Measurements from ENCODE around the gene MARCKSL1.

MARCKSL1 gene

GRCh38 chr1:32351399-32352238 is 15.6 kb upstream of the MARCKSL1 start:
- peak overlapping the region; percentile 79 for H3K4me3 ChIP-seq (ENCODE audit: low read depth, low read length)
- TF ChIP-seq, protein P1, sequence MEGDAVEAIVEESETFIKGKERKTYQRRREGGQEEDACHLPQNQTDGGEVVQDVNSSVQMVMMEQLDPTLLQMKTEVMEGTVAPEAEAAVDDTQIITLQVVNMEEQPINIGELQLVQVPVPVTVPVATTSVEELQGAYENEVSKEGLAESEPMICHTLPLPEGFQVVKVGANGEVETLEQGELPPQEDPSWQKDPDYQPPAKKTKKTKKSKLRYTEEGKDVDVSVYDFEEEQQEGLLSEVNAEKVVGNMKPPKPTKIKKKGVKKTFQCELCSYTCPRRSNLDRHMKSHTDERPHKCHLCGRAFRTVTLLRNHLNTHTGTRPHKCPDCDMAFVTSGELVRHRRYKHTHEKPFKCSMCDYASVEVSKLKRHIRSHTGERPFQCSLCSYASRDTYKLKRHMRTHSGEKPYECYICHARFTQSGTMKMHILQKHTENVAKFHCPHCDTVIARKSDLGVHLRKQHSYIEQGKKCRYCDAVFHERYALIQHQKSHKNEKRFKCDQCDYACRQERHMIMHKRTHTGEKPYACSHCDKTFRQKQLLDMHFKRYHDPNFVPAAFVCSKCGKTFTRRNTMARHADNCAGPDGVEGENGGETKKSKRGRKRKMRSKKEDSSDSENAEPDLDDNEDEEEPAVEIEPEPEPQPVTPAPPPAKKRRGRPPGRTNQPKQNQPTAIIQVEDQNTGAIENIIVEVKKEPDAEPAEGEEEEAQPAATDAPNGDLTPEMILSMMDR (IDR thresholded peaks at IDR 0.05; ENCODE audit: low read depth, low read length), result 0 out of 2 replicates have a peak, but pooled peaks have one; percentile 21
- DNase-seq, result peak; percentile 97
- H3K27me3 ChIP-seq (ENCODE audit: insufficient read depth, low read depth, severe bottlenecking), result no peaks in the 10 kb centered on the region
- no peaks in the 10 kb centered on the region for H3K36me3 ChIP-seq
- H3K9me3 ChIP-seq (ENCODE audit: severe bottlenecking), result peaks cover 6% of the 10 kb centered on the region
- H3K27ac ChIP-seq, result peak overlapping the region; percentile 93

- DNase-seq, result peak; percentile 81
- peaks cover 6% of the 10 kb centered on the region for H3K9me3 ChIP-seq (ENCODE audit: severe bottlenecking)
- H3K4me3 ChIP-seq (ENCODE audit: low read depth, low read length), result peak overlapping the region; percentile 60
- no peaks in the 10 kb centered on the region for H3K27me3 ChIP-seq (ENCODE audit: insufficient read depth, low read depth, severe bottlenecking)
- H3K27ac ChIP-seq, result peak overlapping the region; percentile 93
- TF ChIP-seq, protein P1 (IDR thresholded peaks at IDR 0.05; ENCODE audit: low read depth, low read length), result peak; percentile 47
- no peaks in the 10 kb centered on the region for H3K36me3 ChIP-seq
These were observed 14.9 kb upstream of the MARCKSL1 start for GRCh38 chr1:32350785-32351398.

DNA sequence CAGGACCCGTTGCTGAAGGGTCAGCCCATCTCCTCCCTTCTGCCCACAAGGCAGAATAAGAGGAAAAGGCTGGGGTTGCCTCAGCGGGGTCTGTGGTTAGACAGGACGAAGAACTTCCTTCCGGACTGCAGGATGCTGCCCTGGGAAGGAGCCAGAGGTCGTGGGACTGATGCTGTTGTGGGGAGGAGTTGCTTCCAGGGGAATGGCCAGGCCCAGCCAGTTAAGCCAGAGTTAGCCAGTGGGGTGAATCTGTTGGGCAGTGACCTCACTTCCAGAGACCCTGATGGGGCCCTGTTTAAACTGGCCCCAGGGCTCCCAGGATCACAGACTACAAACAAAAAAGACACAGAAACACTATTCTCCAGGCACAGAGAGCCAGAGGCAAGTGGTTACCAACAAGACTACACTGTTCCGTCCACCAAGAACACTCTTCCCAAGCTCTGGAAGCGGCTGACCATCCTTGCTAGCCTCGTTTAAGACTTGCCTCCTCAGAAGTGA is 13.2 kb upstream of the MARCKSL1 start:
- Histone ChIP-seq H3K36me3 (no peaks in the 10 kb centered on the region), H3K4me3 (ENCODE audit: low read depth, low read length) (no peak overlapping the region), H3K27ac (no peak overlapping the region), H3K9me3 (ENCODE audit: severe bottlenecking) (peaks cover 6% of the 10 kb centered on the region), H3K27me3 (ENCODE audit: insufficient read depth, low read depth, severe bottlenecking) (no peaks in the 10 kb centered on the region)
- no peak for DNase-seq
- TF ChIP-seq, protein P1 (IDR thresholded peaks at IDR 0.05; ENCODE audit: low read depth, low read length), result no peak

- no peak overlapping the region for H3K4me3 ChIP-seq (ENCODE audit: low read depth, low read length)
- no peaks in the 10 kb centered on the region for H3K27me3 ChIP-seq (ENCODE audit: insufficient read depth, low read depth, severe bottlenecking)
- peaks cover 6% of the 10 kb centered on the region for H3K9me3 ChIP-seq (ENCODE audit: severe bottlenecking)
- TF ChIP-seq, protein P1 (IDR thresholded peaks at IDR 0.05; ENCODE audit: low read depth, low read length), result no peak
- DNase-seq, result no peak
- H3K36me3 ChIP-seq, result no peaks in the 10 kb centered on the region
- H3K27ac ChIP-seq, result no peak overlapping the region
These were observed 10.6 kb upstream of the MARCKSL1 start for GRCh38 chr1:32346532-32347157.

DNA sequence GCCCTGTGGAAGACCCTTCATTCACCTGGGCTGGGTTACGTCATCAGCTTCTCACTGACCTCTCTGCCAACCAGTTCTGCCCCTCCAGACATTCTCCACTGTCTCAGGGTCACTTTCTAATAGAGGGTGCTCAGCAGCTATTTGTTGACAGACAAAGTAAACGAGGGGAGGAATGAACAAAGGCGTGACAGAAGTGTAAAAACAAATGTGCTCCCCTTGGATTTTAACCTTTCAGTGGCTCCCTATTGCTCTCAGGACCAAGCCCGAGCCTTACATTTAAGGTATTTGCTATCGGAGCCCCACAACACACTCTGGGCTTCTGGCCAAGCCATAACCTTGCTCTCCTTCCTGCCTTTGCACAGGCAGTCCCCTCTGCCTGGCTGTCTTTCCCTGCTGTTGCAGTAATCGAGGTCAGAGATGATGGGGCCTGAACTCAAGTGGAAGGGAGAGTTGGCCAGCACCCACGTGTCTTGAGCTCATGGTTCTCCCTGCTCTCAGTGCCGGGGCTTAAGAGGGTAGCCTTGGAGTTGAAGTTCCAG is 9.3 kb upstream of the MARCKSL1 start:
- no peak for DNase-seq
- TF ChIP-seq, protein P1 (IDR thresholded peaks at IDR 0.05; ENCODE audit: low read depth, low read length), result no peak

More for the DNA sequence above, 9.3 kb upstream of the MARCKSL1 start:
- Histone ChIP-seq H3K27ac (no peak overlapping the region), H3K9me3 (ENCODE audit: severe bottlenecking) (peaks cover under 1% of the 10 kb centered on the region), H3K36me3 (no peaks in the 10 kb centered on the region), H3K27me3 (ENCODE audit: insufficient read depth, low read depth, severe bottlenecking) (no peaks in the 10 kb centered on the region), H3K4me3 (ENCODE audit: low read depth, low read length) (no peak overlapping the region)

Data from WERI-Rb-1 (cell line).